Stimulated activated CD4-positive, alpha-beta T cell treated with anti-CD3 and anti-CD28 coated beads, TNF-alpha, amount 100 ng/mL, for 24 hours (primary cell): ENCODE data around the gene DLD.
"Not testable (repeated sequence)": the region's sequence is repeated elsewhere in the genome, so short reads cannot be mapped to it uniquely, and the experiment has no call there.

Experiments
- DNase-seq, 3 experiments: peaks; one replicate each; pipeline ENCODE4 v3.0.0-alpha.2; 2020; ENCODE audit warnings: low read depth in 3 of 3

DLD gene

DNA sequence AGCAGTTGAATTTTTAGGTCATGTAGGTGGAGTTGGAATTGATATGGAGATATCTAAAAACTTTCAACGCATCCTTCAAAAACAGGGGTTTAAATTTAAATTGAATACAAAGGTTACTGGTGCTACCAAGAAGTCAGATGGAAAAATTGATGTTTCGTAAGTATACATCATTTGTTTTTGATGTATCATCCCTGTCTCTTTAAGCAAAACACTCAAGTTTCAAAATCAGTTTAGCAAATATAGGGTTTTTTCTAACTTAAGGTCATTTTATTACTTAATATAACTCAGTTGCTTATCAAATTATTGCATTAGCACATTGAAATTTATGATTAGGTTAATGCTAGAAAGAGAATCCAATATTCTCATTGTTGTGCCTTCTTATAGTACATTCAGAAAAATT, 24.6 kb downstream of the DLD start:
- DNase-seq: no peak

DNA sequence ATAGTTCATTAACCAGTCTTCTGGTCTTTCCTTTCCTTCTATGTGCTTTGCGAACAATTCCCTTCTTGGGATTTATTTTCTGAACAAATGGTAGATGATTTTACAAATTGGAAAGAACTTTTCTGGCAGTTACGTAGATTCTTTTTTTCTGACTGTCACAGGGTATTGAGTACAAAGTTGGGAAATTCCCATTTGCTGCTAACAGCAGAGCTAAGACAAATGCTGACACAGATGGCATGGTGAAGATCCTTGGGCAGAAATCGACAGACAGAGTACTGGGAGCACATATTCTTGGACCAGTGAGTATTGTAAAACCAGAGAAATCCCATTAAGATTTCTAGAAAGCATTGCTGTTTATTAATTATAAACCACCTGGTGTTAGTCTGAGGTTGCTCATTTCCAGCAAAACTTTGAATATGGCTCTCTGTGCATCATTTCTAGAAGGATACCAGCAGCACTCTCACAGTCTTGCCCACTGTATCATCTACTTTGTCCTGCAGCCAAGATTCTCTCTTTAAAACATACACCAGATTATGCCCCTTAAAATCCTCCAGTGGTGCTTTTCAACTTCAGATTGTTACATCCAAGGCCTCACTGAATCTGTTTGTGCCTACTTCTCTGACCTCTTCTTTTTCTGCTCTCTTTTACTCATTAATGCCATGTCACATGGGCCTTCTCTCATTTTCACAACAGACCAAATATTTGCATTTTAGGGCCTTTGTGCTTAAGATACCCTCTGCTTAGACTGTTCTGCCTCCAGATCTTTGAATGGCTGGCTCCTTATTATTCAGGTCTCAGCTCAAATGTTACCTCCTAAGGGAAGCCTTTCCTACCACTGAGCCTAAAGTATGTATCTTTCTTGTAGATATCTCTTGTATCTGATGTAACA, 27.0 kb downstream of the DLD start:
- DNase-seq: no peak

DNA sequence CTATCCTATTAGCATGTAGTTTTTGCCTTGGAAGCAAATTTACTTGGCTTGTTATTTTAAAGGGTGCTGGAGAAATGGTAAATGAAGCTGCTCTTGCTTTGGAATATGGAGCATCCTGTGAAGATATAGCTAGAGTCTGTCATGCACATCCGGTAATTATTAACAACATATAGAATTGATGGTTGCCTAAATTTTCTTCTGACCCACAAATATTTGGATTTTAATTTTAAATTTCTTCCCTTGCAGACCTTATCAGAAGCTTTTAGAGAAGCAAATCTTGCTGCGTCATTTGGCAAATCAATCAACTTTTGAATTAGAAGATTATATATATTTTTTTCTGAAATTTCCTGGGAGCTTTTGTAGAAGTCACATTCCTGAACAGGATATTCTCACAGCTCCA, 28.0 kb downstream of the DLD start:
- DNase-seq: no peak

DNA sequence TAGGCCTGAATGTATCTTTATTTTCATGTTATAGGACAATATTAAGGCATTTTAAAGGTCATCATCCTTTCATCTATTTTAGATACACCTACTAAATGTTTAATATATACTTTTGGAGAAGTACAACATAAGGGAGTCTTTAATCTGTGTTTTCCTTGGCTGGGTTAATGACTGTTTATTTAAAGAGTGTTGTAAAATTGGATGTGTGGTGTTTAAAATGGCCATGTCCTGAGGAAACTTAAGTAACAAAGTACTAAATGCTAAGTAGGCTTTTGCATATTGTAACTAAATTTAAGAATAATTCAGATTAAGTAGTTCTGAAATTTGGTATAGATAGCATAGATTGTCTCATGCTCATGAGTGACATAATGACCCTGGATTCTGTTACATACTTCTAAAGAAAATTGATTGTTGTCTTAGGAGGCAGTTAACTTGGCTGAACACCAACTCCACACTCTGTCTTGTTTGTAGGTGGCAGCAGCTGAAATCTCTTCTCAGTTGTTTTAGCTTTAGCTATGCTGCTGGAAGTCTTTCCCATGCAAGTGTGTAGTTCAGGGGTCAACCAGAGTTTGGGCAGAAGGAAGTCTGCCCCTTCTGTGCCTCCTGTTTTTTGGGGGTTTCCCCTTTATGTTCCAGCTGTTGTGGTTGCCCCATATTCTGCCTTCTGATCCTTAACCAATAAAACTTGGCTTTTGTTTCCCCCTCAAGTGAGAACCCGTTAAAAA, 29.2 kb downstream of the DLD start:
- DNase-seq: no peak

DNA sequence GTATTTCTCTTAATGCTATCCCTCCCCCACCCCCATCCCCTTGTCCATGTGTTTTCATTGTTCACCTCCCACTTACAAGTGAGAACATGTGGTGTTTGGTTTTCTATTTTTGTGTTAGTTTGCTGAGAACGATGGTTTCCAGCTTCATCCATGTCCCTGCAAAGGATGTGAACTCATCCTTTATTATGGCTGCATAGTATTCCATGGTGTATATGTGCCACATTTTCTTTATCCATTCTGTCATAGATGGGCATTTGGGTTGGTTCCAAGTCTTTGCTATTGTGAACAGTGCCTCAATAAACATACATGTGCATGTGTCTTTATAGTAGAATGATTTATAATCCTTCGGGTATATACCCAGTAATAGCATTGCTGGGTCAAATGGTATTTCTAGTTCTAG, 30.8 kb downstream of the DLD start:
- DNase-seq: not testable (repeated sequence)

DNA sequence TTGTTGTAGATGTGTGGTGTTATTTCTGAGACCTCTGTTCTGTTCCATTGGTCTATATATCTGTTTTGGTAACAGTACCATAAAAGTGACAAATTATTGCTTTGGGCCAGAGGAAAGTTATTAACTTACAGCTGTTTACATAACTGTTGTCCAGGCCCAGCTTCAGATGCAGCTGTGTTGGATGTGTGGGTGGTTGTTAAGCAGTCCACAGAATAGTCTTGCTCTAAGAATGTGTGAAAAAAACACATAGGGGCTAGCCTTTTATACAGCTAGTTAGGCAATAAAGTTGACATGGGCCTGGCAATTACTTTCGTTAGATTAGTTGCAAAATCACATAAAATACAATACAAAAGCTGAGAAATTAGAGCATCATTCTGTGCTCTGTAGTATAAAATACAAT, 31.9 kb downstream of the DLD start:
- no peak for DNase-seq

DNA sequence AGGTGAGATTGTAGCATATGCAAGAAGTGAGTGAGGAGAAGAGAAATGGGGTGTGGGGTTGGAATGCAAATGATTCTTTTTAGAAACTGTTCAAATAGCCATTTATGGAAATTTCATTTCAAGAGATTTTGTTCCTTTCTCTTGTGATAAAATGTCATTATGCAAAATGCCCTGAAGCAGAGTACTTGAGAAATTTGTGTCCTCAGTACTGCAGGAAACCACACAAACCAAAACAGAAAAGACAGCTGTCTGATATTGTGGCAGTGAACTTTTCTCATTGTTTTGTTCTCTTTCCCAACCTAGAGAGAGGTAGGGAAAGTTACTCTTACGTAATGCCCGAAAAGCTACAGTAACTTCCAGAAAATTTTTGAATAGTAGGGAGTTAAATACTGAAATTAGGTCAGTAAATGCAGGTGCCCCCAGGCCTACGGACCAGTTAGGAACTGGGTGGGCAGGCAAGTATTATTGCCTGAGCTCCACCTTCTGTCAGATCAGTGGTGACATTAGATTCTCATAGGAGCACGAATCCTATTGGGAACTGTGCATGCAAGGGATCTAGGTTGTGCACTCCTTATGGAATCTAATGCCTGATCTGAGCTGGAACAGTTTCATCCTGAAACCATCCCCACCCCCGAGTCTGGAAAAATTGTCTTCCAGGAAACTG, 34.0 kb downstream of the DLD start:
- no peak for DNase-seq

DNA sequence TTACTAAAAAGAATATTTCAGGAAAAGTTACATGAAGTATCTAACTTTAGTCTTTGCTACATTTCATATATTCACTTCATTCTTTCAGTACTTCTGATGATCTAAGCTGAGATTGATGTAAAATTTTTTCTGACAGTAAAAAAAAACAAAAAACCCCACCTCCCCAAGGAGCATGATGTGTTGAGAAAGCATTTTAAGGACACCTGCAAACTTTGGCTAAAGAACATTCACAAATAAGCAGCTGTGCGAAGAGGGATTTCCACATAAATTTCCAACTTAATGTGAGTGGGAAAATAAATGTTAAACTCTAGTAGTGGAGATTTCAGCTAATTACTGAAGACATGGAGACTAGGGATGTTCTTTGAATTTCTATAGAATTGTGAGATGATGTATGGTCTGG, 35.5 kb downstream of the DLD start:
- DNase-seq: no peak

DNA sequence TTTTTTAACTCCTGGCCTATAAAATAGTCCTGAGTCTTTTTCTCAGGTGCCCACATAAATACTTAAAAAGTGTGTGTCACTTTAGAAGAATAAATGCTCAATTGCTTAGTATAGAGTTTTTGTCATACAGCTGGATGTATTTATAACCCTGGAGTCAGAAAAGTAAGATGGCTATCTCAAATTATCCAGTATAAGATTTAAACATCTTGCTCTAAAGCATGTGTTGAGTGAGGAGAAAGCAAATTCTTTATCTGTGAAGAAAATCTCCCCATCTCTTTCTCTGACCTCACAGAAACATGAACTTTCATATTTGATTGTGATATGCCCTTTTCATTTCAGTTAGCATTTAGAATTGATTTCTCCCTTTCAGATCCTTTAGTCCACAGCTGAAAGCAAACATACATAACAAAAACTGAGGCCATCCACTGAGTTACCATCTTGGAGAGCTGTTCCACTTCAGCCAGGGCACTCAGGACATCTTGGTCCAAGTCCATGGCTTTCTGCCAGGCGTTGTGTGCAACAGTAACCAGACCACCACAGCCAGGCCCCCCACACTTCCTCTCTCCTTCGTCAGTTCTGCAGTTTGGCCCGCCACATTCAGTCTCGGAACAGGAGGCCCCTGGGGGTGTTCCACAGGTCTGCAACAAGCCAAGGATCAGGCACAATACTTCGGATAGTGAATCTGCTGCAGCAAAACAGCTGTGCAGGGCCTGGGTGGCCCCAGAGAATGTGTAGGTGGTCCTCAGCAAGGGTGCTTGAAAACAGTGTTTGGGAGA, 40.9 kb downstream of the DLD start:
- DNase-seq: no peak

DNA sequence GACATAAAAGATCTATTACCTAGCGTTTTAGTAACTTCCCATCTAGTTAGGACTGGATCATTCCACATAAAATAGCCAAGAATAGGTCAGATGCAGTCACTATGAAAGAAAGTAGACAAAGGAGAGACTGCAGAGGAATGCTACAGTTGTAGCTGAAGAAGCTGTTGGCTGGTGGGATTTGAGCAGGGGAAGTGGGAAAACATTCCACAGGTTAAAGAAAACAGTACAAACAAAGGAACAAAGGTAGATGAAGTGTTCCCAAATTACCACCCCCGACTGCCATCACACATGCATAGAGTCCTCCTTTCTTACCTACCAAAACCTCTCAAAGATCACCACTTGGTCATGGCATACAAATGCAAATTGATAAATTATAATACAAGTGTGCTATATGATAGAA, 41.8 kb downstream of the DLD start:
- no peak for DNase-seq

DNA sequence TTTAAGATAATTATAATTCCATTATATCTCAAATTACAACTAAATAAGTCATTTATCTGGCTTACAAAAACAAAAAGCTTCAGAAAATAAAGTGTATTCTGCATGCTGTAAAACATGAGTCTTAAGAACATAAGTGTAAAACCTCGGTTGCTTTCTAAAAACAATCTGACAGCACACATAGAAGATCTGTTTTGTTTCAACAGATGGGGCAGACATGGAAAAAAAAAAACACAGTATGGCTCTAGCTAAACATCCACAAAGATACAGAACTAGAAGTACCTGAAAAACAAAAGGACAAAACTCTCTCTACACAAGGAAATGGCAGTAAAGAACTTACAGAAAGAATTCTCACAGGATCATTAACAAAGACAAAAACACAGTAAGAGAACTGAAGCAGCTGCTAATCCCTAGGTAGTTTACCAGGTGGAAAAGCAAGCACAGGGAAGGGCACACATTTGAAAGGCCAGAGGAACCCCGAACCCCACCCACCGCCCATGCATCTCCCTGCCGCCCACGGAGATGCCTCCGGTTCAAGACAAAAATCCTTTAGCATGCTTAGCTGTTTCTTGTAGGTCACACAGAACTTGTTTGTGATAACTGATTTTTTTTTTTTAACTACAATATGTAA, 42.5 kb downstream of the DLD start:
- DNase-seq: no peak

DNA sequence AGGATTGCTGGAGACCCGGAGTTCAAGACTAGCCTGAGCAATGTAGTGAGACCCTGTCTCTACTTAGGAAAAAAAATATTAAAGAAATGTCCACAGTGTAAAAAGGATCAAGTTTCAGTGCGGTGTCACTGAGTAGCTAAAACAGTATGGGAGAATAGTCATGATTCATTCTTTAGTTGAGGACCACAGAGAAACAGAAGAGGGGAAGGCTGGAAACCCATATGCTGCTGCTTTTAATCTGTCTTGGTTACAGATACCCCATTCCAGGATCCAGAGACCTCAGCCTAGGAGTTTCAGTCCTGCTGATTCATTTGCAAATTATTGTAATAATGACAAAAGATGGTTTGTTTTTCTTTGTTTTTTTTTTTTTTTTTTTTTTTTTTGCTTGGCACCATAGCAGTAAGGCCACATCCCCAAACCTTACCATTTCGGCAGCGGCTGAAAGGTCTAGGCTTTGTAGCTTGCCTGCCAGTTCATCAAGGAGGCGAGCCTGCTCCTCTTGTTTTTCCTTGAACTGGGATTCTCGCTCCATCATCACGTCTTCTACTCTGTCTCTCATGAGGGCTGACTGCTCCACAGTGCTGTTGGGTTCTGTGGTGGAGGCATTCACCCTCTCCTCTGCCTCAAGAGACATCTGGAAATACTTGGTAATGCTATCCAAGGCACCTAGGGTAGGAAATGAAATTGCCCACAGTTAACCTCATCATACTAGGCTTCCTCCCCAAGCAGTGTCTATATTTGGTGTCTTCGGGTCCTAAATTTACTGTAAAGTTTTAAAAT, 44.2 kb downstream of the DLD start:
- DNase-seq: no peak

DNA sequence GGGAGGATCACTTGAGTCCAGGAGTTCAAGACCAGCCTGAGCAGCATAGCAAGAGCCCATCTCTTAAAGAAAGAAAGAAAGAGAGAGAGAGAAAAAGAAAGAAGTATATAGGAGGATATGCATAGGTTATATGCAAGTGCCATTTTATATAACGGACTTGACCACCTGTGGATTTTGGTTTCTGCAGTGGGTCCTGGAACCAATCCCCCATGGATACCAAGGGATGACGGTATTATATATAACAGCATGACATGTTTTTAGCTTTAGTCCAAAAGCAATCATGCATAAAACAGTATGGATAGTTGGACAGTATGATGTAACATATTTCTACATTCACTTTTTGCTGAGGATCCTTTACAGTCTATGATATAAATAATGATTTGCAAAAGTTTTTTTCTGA, 45.3 kb downstream of the DLD start:
- DNase-seq: no peak

DNA sequence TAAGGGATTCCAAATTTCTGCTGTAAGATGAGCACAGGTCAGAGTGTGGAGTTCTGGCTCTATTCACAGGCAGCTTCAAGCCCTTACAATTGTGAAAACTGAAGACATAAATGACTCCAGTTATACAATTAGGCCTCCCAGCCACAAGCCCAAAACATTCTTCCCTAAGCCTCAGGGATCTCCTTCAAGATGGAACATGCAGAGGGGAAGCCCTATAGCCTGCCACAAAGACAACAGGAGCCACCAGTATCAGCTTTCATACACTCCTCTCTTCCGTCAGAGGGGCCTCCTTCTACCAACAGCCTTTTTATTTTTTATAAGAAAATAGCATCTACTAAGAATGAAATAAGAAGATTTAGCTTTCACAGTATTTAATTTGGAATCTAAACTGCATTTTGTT, 46.5 kb downstream of the DLD start:
- DNase-seq: no peak

DNA sequence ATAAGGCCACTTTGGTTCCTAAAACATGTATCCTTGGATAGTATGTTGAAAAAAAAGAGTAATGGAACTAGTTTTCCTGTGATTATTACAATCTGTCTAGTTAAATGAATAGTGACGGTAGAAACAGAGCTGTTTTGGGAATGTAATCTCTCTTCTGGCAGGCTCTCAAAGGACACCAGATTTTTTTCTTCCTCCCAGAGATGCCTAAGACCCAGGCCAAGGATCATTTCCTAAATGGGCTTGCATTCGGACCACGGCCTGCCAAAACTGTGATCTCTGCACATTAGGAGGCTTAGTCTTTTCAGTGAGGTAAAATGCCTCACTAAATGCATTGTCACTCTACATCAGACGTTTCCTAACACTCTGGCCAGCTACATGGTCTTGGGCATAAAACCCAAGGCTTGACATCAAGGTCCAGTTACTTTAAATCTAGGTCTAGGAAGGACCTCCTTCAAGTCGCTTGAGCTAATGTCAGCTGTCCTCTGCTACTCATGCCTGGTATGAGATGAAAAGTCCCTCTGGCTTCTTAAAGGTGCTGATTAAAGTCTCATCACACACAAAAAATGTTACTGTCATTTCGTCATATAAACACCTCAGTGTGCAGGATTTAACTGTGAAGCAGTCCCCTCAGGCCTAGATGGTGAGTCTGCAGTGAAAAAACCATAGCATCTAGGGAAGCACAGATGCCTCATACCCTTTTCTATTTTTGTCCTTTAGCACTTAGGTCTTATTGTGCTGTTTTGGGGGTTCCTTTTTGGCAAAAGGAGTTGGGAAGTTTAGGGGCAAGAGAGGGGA, 47.7 kb downstream of the DLD start:
- DNase-seq: no peak

DNA sequence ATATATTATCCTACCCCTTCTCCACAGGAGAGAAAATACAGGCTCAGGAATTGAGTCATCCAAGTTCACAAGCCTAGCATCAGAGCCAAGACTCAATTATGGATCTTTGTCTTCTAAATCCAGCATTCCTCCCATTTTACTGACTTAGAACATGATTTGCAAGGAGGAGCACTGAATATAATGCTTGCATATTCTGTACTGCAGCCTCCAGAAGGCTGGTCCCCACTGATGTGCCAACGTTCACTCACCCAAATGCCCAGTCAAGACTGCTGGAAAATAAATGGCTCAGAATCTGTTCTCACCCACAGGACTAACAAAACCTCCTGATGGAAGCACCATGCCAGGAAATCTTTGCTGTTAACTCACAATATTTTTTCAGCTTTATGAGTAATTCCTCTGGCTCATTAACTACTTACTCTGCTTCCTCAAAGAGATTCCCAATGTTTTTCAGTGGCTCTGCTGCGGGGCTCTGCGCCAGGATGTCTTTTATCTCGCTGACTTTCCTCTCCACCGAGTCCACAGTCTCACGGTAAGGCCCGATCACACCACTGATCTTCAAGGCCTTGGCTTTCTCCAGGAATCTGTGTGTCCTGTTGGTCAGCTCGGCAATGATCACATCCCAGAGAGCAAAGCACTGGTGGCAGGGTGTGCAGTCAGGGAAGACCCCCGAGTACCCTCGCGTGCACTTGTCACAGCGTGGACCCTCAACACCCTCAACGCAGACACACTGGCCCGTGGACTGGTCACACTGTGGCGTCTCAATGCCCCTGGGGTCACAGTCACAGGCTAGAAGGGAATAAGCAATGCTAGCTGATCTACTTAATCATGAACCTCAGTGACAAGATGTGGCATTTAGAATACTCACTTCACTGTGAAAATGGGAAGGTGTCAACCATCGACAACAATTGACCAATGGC, 48.8 kb downstream of the DLD start:
- DNase-seq: no peak

DNA sequence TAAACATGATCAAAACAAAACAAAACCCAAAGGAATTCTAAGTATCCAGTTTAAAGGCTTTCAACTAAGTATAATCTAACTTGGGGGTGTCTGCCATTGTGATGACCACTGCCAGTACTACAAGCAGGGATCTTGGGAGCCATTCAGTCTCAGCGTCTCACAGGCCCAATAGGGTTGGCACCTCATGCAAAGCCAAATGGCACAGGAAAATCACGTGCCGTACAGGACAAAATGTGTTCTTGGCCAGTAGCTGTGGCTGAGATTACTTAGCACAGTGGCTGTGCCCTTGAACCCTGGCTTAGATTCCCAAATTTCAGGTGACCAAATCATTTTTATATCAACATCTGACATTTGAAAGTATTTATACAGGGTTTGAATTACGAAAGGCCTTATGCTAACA, 50.0 kb downstream of the DLD start:
- DNase-seq: no peak

DNA sequence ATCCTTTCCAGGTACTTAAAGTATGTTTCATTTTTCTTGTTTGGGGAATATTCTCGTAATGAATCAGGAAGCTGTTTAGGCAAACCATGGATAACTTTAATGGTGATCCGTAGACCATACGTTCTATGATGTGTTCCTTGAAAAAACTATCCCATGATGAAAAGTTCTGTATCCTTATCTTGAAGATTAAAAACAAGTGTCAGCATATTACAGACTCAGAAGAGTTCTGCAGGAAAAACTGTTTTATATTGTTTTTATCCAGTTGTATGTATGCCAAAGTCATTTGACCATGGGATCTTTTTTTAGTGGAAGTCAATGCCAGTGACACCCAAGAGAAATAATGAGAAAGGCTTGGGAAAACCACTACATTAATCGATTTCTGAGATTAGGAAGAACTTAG, 52.0 kb downstream of the DLD start:
- no peak for DNase-seq
